Measurements from ENCODE around the gene OSGEP.

OSGEP gene

DNA sequence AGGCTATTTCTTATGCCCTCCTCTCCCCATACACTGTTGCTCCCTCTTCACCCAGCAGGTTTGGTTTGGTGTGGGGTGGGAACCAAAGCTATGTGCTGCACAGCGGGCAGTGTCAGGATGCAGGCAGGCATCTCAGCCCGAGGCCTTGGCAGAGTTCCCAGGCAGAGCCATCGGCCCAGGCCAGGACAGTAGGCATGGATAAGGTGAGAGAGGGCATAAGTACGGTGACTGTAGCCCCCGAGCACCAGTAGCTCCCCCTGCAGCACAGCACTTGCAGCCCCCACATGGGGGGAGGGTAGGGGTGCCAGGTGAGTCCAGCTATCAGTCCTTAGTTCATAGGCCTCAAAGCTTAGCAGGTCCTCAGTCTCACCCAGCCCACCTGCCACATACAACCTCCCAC is 25.8 kb downstream of the OSGEP start:
- no peak for DNase-seq

DNA sequence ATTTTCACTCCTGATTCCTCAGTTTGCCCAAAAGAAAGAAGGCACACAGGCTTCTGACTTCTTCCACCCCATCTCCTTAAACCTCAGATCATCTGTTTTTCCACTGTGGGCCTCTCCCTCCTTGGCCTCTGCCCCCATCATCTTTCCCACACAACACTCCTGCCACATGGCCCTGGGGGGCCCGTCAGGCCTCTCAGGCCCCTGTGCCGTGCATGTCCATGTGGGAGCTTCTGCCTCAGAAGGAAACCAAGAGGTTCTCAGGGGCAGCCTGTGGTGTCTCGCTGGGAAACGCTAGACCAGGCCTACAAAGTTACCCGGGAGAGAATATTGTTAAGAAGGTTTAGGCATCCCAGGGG is 26.6 kb downstream of the OSGEP start:
- no peak for DNase-seq

DNA sequence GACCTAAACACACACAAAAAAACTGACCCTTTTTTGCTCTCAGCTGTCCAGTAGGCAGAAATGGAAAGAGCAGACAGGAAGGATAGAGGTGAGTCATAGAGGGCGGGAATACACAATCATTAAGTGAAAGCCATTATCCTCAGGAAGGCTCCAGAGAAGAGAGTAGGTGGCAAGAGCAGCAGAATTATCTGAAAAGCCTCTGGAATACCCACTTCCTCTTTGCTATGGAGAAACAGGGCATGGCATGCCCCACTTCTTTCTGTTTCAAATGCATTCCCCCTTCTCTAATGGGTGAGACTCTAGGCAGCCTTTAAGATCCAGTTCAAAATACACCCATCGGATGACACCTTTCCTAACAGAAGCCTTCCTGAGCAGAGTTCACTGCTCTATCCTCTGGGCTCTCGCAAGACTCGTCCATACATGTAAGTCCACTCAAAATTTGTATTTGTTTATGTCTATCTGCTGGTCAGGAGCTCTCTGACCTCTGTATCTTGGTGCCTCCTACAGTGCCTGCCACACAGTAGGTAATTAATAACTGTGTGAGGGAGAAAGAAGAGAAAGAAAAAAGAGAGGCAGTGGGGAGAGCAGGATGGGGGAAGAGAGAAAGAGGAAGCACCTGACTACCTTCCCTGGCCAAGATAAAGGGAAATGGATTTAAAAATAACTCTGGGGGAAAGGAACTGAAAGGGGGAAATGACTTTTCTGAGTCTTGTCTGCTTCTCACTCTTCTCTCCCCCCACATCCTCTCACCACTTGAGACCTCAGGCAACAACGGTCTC is 27.2 kb downstream of the OSGEP start:
- no peak for DNase-seq

DNA sequence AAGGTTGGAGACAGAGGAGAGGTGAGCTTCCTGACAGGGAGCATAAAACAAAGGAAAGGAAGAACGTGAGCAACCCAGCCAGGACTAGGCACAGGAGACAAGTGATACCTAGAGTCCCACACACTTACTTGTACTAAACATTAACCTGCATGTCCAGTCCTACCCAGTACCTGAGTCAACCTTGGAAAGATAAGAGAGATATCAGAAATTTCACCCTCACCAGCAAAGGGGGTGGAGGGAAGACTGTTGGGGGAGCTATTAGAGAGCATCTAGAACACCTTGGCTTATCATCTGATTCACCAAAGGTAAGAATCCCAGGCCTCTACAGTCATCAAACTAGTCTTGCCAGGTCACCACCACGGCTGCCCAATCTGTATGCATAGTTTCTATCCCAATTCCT is 29.8 kb downstream of the OSGEP start:
- no peak for DNase-seq

DNA sequence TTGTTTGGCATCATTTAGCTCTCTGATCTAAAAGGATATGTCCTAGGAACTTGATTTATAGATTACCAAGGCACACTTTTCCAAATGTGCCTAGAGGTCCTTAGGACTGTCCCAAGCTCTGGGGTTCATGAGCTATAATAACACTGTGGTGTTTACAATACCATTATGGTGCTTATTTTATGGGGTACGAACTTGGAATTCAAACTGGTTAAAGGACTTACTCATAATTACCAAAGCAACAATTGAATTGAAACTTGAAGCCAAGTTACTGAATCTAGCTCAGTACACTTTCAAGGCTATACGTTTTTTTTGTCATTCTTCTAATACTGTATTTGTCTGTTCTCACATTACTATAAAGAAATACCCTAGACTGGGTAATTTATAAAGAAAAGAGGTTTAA is 31.7 kb downstream of the OSGEP start:
- DNase-seq, result no peak

DNA sequence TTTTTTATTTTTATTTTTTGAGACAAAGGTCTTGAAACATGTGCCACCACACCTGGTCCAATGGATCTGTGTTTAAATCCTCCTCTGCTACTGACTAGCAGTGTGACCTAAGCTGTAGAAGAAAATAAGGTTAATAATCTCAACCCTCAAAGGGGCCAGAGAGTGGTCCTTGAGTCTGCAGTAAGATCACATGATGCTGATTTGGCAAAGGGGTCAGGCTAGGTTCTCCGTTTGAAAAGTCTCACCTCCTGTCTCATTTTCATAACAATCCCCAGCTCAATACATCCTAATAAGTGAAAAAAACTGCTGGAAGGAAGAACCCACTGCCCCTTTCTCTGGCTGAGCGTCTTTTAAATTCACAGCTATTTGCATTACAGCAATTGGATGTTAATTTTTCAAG is 33.3 kb downstream of the OSGEP start:
- DNase-seq, result no peak

DNA sequence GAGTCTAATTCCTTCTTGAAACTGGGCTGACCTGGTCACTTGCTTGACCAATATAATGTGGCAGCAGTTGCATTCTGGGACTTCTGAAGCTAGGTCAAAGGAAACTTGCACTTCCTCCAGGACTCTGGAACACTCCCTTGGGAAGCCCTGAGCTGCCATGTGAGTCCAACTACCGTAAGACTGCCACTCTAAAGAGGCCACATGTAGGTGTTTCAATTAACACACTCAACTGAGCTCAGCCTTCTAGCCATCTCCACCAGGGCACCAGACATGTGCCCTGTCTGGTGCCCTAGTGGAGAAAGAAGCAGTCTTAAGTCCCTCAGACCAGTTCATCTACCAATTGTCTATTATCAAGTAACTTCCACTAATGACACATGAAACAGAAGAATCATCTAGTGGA is 35.2 kb downstream of the OSGEP start:
- no peak for DNase-seq

DNA sequence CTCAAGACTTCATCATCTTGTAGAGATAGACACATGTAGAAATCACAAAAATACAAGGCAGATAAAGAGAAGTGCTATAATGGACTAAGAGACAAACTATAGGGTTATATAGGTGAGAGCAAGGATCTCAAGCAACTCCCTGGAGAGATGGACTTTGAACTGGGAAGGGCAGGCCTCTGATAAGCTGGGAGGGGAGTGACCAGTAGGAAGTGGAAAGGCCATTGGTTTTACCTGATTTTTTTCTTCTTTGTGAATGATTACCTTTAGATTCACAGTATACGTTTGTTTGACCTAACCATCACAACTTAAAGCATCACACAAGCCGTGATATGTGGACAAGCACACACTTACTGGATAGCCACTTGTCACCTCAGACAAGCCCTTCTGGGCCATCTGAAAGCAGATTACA is 36.1 kb downstream of the OSGEP start:
- no peak for DNase-seq

DNA sequence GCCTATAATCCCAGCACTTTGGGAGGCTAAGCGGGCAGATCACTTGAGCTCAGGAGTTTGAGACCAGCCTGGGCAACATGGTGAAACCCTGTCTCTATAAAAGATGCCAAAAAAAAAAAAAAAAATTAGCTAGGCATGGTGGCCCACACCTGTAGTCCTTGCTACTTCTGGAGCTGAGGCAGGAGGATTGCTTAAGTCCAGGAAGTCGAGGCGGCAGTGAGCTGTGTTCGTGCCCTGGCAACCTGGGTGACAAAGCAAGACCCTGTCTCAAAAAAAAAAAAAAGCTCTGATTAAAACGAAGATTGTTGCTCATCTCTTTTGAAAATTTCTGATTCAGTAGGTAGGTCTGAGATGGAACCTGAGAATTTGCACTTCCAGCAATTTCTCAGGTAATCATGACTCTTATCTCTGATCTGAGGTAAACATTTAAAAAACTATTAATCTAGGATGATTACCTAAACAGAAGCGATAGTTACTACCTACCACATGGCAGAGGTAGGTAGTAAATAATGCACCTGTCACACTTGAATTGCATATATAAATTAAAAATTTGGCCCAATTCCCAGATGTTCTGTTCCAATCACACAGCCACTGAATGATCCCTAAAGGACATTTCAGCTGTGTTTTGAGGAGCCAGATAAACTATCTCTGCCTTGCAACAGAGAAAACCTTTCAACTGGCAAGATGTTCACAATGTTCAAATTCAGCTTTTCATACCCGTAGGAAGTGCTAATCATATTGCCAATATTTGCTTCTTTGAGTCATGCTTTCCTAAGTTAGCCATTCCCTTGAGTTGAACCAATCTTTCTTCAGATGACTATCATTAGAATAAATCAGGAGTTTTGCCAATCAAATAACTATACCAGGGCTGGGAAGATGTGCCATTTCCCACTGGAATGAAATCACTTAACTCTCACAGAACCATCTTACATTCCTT is 37.1 kb downstream of the OSGEP start:
- no peak for DNase-seq

DNA sequence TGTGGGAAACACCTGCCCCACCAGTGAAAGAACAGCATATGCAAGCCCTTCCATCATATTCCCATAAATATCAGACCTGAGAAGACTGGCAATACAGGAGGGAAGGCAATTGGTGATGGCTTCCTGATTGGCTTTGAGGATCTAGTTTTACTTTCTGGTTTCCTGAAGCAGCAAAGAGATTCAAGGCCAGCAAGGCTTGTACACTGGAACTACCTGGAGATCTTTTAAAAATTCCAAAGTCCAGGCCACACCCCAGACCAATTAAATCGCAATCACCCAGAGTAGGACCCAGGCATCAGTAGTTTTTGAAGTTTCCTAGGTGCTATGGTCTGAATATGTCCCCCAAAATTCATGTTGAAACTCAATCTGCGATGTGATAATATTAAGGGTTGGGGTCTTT is 38.4 kb downstream of the OSGEP start:
- no peak for DNase-seq

DNA sequence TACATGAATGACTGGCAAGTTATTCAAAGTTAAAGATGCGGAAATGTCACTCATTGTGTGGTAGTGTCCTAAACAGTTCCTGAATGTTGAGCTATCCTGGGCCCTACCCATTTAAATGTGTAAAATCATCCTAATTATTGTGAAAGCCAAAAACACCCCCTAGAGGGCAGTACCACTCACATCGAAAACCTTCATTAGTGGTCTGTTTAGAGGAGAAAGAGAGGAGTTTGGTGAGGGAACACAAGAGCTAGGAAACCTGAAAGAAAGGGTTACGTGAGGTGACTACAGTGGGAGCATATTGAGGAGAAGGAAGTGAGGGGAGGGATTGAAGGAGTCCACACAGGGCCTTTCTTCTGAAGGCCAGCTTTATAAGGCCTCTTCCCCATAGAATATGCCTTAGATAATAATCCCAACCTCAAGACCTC is 38.8 kb downstream of the OSGEP start:
- no peak for DNase-seq

DNA sequence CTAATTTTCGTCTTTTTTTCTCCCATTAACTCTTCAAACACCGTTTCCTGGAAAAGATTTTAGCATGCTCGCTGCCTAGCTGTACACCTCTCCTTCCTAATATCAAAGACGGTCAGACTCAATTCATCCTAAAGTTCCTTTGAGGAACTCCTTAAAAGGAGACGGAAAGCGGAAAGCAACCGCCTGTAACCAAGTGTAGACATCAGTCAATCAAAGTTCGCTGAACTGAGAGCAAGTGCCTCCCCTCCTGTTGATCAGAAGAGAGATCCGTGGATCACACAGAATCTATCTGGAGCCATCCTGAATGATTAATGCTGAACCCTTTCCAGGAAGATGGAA is 40.9 kb downstream of the OSGEP start:
- no peak for DNase-seq

DNA sequence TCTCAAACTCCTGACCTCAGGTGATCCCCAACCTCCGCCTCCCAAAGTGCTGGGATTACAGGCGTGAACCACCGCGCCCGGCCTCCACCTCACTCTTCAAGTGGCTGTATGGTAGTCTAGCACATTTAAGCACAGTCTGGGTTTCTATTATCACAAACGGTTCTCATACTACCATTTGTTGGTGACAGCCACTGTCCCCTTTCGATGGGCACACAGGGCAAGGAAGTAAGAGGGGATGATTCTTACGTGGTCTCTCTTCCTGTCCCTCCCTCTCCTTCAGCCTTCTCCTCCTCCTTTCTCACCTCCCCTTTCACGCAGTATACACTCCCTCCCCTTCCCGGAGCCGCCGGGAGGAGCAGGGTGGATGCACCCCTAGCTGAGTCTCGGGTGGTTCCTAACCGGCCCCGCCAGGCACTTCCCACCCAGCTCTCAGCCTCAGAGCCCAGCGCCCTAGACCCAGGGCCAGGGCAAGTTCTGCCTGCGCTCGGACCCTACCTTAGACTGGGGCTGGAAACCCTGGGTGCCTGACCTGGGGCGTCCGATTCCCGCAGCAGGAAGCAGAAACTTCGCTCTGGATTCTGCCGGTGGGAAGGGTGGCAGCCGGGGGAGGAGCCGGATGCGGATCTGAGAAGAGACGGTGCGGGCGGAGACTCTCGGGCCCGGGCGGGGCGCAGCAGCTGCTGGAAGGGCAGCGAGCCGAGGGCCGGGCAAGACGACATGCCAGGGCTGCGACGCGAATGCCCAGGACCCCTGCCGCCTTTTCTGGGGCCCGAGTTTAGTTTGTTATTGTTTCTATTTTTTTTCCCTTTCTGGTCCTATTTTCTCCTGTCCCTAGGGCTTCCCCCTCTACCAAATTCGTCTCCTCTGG is 41.5 kb downstream of the OSGEP start, which contains the start of gene TEP1:
Gene TEP1, minus strand, starts transcription at position 626 of the 868 bp plus-strand sequence. CDS start 5,062 bp downstream, outside the sequence.
- DNase-seq, result peak; percentile 68

DNA sequence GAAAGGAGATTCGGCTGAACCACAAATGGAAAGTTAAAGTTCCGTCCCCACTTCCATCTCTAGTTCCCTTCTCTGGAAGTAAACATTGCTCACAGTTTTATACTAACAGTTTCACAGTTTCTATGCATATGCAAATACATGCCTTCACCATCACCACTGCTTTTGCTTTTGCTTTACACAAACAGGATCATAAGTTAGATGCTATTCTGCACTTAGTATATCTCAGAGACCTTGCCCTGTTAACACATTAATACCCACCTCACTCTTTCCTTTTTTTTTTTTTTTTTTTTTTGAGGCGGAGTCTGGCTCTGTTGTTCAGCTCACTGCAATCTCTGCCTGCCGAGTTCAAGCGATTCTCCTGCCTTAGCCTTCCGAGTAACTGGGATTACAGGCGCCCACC is 42.2 kb downstream of the OSGEP start:
- DNase-seq, result no peak

DNA sequence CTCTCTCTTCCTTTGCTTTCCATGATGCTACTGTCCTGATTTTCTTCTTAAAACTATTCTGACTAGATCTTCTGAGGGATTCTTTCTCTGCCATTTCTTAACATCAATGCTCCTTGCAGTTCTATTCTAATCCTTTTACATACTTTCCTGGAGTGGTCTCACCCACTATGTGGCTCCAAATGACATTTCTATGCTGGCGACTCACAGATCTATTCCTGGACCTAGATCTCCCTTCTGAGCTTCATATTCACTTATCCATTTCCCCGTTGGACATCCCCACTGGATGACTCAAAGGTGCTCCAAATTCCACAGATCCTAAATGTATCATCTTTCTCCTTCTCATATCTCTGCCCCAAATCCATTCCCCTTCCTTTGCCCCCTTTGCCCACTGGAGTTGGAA is 45.4 kb downstream of the OSGEP start:
- no peak for DNase-seq

DNA sequence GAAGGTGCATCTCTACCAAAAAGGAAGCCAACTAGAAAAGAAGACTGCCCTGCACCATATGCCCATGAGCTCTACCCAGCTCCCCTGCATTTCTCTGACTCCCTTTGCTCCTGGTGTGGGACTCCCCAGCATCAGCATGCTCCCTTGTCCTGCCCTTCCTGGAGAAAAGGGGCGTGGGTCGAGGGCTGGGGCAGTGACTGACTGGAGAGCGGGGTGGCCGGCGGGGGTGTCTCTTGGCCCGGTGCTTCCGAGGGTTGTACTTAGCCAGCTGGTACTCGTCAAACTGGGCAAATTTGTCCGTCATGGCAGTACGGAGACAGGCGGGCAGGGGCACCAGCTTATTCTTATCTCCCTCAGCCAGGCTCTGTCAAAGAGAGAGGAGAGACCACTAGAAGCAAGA is 51.1 kb downstream of the OSGEP start:
- DNase-seq, result no peak

DNA sequence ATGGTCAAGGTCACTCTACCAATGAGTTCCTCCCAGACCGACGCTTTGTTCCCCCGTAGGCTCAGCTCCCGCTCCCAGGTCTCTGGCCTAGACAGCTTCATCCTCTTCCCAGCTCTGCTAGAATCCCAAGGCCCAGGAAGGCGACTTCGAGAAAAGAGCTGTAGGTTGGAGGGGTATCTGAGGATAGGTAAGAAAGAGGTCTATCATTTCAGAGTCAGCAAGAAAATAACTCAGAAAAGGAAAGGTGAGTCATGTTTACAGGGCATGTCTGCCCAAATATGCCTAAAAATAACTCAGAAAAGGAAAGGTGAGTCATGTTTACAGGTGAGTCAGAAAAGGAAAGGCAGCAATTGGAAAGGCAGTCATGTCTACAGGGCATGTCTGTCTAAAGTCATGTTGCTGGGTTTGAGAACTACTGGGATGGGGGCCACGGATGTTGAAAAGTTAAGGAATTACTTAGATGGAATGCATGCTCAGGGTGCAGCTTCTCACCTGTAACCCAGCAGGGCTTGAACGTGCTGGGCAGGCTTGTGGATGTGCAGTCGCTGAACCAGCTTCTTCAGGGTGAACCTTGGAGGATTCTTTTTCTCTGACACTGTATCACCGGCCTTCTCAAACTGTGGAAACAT is 53.5 kb downstream of the OSGEP start:
- DNase-seq, result no peak

DNA sequence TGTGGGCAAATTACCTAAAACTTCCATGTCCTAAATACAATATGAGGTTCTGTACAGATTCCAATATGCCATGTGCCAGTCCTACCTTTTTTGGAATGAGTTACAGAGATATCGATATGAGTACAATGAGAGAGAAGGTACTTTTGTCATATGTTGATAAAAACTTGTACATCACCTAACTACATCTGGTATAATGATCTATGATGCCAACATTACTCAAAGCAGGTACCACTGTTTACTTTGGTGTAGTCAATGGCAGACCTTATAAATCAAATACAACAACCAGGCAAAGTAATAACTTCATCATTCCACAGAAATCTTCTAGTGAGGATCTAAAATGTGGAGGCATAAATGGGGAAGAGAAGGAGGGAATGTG is 54.0 kb downstream of the OSGEP start:
- DNase-seq, result no peak

DNA sequence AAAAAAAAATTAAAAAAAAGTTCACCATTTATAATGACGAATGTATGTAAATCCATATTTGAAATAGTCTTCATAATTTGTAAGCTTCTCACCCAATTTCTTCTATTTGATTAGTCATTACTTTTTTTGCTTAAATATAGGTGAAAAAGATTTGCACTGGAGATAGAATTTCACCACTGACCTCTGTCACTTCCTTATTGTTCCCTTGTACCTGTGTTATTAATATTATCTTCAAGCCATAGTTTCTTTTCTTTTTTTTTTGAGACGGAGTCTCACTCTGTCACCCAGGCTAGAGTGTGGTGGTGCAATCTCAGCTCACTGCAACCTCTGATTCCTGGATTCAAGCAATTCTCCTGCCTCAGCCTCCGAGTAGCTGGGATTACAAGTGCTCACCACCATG is 57.1 kb downstream of the OSGEP start:
- no peak for DNase-seq

Data from CD4-positive, alpha-beta T cell treated with Interleukin-15 for 1 hour (primary cell).